ENCODE data around the gene ARIH1.
"Not testable (repeated sequence)": the region's sequence is repeated elsewhere in the genome, so short reads cannot be mapped to it uniquely, and the experiment has no call there.

ARIH1 gene

DNA sequence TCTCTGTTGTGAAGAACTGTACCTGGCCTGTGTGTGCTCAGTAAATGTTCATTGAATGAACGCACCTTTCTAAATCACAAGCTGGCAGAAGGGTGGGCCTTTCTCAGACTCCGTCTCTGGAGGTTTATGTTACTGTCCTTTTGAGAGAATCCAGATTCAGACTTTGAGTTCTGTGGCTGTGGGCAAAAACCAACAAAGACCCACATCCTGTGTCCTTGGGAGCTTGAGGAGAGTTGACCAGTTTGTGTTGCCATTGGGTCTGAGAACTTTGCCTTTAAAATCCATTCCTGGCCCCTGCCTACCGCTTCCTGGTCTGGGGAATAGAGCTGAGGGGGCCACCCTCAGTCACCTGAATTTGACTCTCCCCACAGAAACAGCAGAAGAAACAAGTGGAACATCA, 134.0 kb downstream of the ARIH1 start:
- DNase-seq, result not testable (repeated sequence)

GRCh38 chr15:72609862-72610261, 135.7 kb downstream of the ARIH1 start:
- DNase-seq, result no peak

DNA sequence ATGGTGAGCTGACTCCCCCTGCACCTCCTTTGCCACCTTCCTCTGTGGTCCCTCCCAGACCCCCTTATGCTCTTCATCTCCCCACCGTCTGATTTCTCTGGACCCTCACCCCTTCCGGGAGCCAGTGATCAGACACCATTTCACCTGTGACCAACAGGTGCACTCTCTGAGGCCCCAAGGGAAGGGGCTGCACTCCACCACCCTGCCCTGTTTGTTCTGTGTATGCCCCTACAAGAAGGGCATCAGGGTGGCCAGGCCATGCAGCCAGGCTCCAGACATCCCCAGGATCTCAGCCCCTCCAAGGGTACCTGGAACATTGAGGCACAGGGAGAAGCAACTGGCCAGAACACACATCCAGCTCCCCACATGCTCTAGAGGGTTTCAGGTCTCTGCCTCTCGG, 138.2 kb downstream of the ARIH1 start:
- not testable (repeated sequence) for DNase-seq

GRCh38 chr15:72614810-72615532, 140.8 kb downstream of the ARIH1 start:
- no peak for DNase-seq

DNA sequence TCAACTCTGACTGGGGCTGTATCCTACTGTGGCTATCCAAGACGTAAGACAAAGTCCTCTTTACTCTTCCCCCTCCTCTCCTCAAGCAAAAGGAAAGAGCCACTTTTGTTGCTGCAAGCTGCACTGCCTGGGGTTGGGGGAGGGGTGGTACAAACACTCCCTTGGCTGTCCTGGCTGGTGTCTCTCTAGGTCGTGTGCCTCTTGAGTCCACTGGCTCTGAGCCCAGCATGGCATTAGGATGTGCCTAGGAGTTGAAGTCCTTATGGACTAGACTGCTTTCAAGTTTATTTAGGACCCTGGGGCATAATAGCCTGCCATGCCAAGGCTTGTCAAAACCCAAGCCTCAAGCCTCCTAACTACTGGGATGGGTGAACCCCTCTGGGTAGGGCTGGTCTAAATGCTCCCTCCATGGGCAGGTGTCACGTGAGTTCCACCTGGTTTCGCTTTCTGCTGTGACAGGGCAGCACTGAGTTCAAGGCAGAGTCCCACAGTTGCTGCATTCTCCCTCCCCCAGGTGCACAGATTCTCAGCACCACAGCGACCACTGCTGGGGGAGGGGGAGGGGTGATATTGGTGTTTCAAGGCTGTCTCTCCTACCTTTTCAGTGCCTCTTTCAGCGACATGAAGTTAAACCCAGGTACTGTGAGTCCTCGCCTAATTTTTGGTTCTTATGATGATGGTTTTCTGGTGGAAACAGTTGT, 141.6 kb downstream of the ARIH1 start:
- not testable (repeated sequence) for DNase-seq

- no peak for DNase-seq
These were observed 142.5 kb downstream of the ARIH1 start for GRCh38 chr15:72616491-72617210.

GRCh38 chr15:72623854-72624253, 149.7 kb downstream of the ARIH1 start:
- DNase-seq, result not testable (repeated sequence)

DNA sequence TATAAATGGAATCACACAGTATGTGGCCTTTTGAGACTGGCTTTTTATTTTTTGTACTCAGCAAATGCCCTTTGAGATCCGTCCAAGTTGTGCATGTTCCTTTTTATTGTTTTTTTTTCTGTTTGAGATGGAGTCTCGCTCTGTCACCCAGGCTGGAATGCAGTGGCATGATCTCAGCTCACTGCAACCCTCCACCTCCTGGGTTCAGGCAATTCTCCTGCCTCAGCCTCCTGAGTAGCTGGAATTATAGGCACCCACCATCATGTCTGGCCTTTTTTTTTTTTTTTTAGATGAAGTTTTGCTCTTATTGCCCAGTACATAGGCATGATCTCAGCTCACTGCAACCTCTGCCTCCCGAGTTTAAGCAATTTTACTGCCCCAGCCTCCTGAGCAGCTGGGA, 152.0 kb downstream of the ARIH1 start:
- peak; percentile 14 for DNase-seq

GRCh38 chr15:72628249-72629067, 154.3 kb downstream of the ARIH1 start:
- DNase-seq, result not testable (repeated sequence)

- DNase-seq, result not testable (repeated sequence)
These were observed 155.0 kb downstream of the ARIH1 start for GRCh38 chr15:72629068-72629570.

- peak; percentile 88 for DNase-seq
These were observed 162.6 kb downstream of the ARIH1 start for GRCh38 chr15:72636519-72637282.

GRCh38 chr15:72639759-72640483, 165.8 kb downstream of the ARIH1 start:
- not testable (repeated sequence) for DNase-seq

DNA sequence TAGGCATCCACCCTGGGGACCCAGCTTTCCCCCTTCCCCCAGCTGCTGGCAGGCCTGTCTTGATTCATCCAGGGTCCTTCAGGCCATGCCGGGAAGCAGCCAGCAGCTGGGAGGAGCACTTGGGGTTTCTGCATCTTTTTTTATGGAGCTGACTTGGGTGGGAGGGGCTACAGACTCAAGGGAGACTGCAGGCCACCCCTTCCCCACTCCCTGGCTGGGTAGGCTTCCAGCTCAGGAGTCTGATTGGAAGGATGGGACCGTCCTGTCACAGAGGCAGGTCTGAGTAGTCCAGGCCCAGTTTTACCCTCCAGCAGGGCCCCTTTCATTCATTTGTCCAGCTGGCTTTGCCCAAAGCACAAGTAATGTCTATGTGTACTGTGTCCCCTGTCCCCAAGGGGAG, 168.1 kb downstream of the ARIH1 start:
- DNase-seq, result not testable (repeated sequence)

GRCh38 chr15:72648631-72649253, 174.6 kb downstream of the ARIH1 start:
- DNase-seq, result not testable (repeated sequence)

Measured in fibroblast of skin of scalp (primary cell).